NCI-H1436 (cell line): Measurements from ENCODE around the gene PLEKHA7.
A peak's percentile ranks its signal among the peaks of the same experiment; 100 is the strongest.

Experiments used
- DNase-seq: peaks from one replicate; lab custom pipeline; 2025; lab: John Stamatoyannopoulos, UW

PLEKHA7 gene

DNA sequence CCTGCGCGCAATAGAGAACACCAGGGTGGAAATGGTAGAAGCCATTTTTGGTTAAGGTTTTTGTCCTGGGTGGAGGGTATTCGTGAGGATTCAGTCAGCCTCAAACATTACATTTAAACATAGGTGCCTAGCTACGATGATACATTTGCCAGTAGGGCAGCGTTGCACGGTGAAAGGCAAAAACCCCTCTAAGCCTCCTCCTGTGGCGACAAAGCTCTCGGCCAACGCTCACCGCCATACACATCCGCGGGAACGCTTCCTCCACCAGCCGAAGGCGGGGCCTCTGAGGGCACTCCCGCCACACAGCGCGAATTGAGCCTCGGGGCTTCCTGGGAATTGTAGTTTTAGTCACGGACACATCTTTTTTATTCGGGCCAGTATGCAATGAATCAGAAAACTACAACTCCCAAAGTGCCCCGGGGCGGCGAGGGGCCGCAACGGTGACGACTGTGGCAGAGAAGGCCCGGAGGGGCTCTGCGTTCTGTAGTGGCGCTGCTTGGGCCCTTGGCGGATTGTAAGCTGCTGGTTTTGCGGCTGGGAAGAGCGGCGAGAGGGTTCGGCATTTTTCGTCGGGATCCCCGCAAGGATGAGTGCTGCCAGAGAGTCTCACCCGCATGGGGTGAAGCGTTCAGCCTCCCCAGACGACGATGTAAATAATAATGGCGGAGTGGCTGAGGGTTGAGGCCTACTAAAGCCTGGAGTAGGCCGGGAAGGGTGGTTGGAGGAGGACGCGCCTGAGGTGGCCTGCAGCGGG lies 275.8 kb downstream of the PLEKHA7 start, which contains the start of gene C11orf58:
C11orf58 (plus strand) TSS at position 455 of the 754 bp plus-strand sequence; CDS start at position 587, 132 bp downstream.
- DNase-seq: peak; percentile 95

DNA sequence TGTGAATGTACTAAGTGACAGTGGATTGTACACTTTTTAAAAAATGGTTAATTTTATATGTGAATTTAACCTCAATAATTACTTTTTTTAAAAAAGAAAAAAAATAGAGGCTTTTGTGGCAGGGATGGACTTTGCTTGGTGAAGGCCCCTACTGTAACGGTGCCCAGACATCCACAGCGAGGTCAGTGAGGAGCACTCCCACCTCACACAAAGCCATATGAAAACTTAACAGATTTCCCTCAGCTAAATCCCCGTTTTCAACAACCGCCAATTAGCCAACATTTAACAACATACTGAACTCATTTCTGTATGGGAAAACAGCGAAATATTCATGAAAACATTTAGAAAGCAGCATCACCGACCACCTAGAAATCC lies 276.4 kb downstream of the PLEKHA7 start:
- no peak for DNase-seq
